Measurements from ENCODE around the gene CDKL2. TPM values are rescaled to one million over a fixed set of nuclear protein-coding genes. Genes with fewer than 3 reads are reported as not detected.
"Not testable (repeated sequence)": the region's sequence is repeated elsewhere in the genome, so short reads cannot be mapped to it uniquely, and the experiment has no call there.

Gene CDKL2
- total and polyA plus RNA-seq, 2 of the 8 experiments (the other 6 are each of a cell fraction or from before 2014, with no cell fraction given), result 1.4 to 2.1 TPM

- no peak overlapping the region for H3K23ac ChIP-seq (ENCODE audit: insufficient read length)
- H2BK15ac ChIP-seq (ENCODE audit: low read length), result no peak overlapping the region
- no peak overlapping the region for H2AK5ac ChIP-seq (ENCODE audit: low read depth, low read length)
- no peak overlapping the region for H4K91ac ChIP-seq (replicated peaks; ENCODE audit: insufficient read length, low read length)
- H3K4me2 ChIP-seq (ENCODE audit: insufficient read depth in 1 of 2, low read depth in 2 of 2, low read length in 2 of 2), result no peak overlapping the region
- no peak overlapping the region for H2BK120ac ChIP-seq (replicated peaks; ENCODE audit: low read depth, low read length)
- H3K18ac ChIP-seq (ENCODE audit: extremely low read depth, low read length), result no peak overlapping the region
- no peak overlapping the region for H4K8ac ChIP-seq (ENCODE audit: extremely low read depth, insufficient read depth, low read length)
- H4K5ac ChIP-seq (ENCODE audit: insufficient read length, low read depth, low read length), result no peak overlapping the region
- POLR2A ChIA-PET (ENCODE audit: partially characterized antibody), result interaction anchor here (2.1 kb wide), 1 partner anchor 8 kb away, joined by 7 read pairs; no protein-coding TSS in a partner anchor
- no peak overlapping the region for H3K56ac ChIP-seq (replicated peaks; ENCODE audit: insufficient read length, low read depth, low read length)
- H3K9ac ChIP-seq (replicated peaks in 1 of 4; ENCODE audit: extremely low read depth in 1 of 4, low read depth in 3 of 4, low read length in 3 of 4), result no peak overlapping the region
- H2BK5ac ChIP-seq (ENCODE audit: low read depth, low read length), result no peak overlapping the region
- no peaks in the 10 kb centered on the region for H3K23me2 ChIP-seq (ENCODE audit: low read depth, low read length)
- CTCF ChIA-PET (ENCODE audit: partially characterized antibody), result no interaction called here
- no peaks in the 10 kb centered on the region for H4K20me1 ChIP-seq (replicated peaks in 1 of 2; ENCODE audit: control insufficient read depth in 1 of 2, insufficient read depth in 2 of 2, low read length in 2 of 2)
- H3K27me3 ChIP-seq (replicated peaks in 1 of 4; ENCODE audit: control insufficient read depth in 3 of 4, extremely low read depth in 1 of 4, insufficient read depth in 3 of 4, low read length in 3 of 4), result no peaks in the 10 kb centered on the region
- H2AFZ ChIP-seq (ENCODE audit: low read length), result no peak overlapping the region
- no peak overlapping the region for H3K27ac ChIP-seq (ENCODE audit: low read depth, low read length)
- no peak for DNase-seq (ENCODE audit: low read depth in 1 of 2, low spot score in 2 of 2)
- no peak overlapping the region for H3K4me3 ChIP-seq (ENCODE audit: extremely low read depth in 1 of 4, insufficient read depth in 2 of 4, low read depth in 3 of 4, low read length in 4 of 4)
- H2BK12ac ChIP-seq (ENCODE audit: low read depth, low read length), result no peak overlapping the region
- no peak overlapping the region for H2BK20ac ChIP-seq (ENCODE audit: low read length)
- WGBS, 2 experiments (ENCODE audit: extremely low coverage in 1 of 2, insufficient coverage in 1 of 2, insufficient read length in 1 of 2, insufficient replicate concordance in 2 of 2, low coverage in 1 of 2, low lambda C conversion rate in 2 of 2, missing lambda C conversion rate in 1 of 2), result 80% methylated on average over 3 of the region's 3 CpGs; no CpG with 5 or more reads in 1 of the 2 experiments
- no peaks in the 10 kb centered on the region for H3K36me3 ChIP-seq (ENCODE audit: control insufficient read depth in 2 of 4, insufficient read depth in 4 of 4, low read length in 3 of 4)
- H3K79me1 ChIP-seq (ENCODE audit: low read depth, low read length), result no peaks in the 10 kb centered on the region
- no peaks in the 10 kb centered on the region for H3K79me2 ChIP-seq (ENCODE audit: control insufficient read depth in 1 of 2, insufficient read depth in 2 of 2, low read length in 2 of 2)
- no peak overlapping the region for H3K14ac ChIP-seq (ENCODE audit: insufficient read length)
- no peak for FAIRE-seq
- no peak for TF ChIP-seq EP300 (IDR thresholded peaks at IDR 0.05; ENCODE audit: borderline replicate concordance in 1 of 2, low read depth in 2 of 2, low read length in 2 of 2)
- H3K9me3 ChIP-seq (ENCODE audit: insufficient read depth in 2 of 2, low read depth in 1 of 2, low read length in 1 of 2), result no peaks in the 10 kb centered on the region
- 0 out of 7 replicates have a peak, but pooled peaks cover 0 to 2% (median 0%) of the 10 kb centered on the region in 4 experiments for H3K4me1 ChIP-seq (replicated peaks in 1 of 4; ENCODE audit: control insufficient read depth in 3 of 4, insufficient read depth in 4 of 4, low read length in 3 of 4)
- H3K4ac ChIP-seq (replicated peaks; ENCODE audit: insufficient read length, low read depth, low read length), result no peak overlapping the region
Measured at GRCh38 chr4:75544870-75545269, 85.5 kb downstream of the CDKL2 start.

- H4K5ac ChIP-seq (ENCODE audit: insufficient read length, low read depth, low read length); H4K91ac ChIP-seq (replicated peaks; ENCODE audit: insufficient read length, low read length); H4K20me1 ChIP-seq (replicated peaks in 1 of 2; ENCODE audit: control insufficient read depth in 1 of 2, insufficient read depth in 2 of 2, low read length in 2 of 2); H2BK5ac ChIP-seq (ENCODE audit: low read depth, low read length); H3K27ac ChIP-seq (ENCODE audit: low read depth, low read length); H3K27me3 ChIP-seq (replicated peaks in 1 of 4; ENCODE audit: control insufficient read depth in 3 of 4, extremely low read depth in 1 of 4, insufficient read depth in 3 of 4, low read length in 3 of 4); FAIRE-seq; H4K8ac ChIP-seq (ENCODE audit: extremely low read depth, insufficient read depth, low read length); H2AK5ac ChIP-seq (ENCODE audit: low read depth, low read length); H3K23me2 ChIP-seq (ENCODE audit: low read depth, low read length); H3K18ac ChIP-seq (ENCODE audit: extremely low read depth, low read length); H2AFZ ChIP-seq (ENCODE audit: low read length); H3K4ac ChIP-seq (replicated peaks; ENCODE audit: insufficient read length, low read depth, low read length); H3K23ac ChIP-seq (ENCODE audit: insufficient read length); H3K4me3 ChIP-seq (ENCODE audit: extremely low read depth in 1 of 4, insufficient read depth in 2 of 4, low read depth in 3 of 4, low read length in 4 of 4); H3K56ac ChIP-seq (replicated peaks; ENCODE audit: insufficient read length, low read depth, low read length); H3K79me2 ChIP-seq (ENCODE audit: control insufficient read depth in 1 of 2, insufficient read depth in 2 of 2, low read length in 2 of 2); H3K9ac ChIP-seq (replicated peaks in 1 of 4; ENCODE audit: extremely low read depth in 1 of 4, low read depth in 3 of 4, low read length in 3 of 4); H3K36me3 ChIP-seq (ENCODE audit: control insufficient read depth in 2 of 4, insufficient read depth in 4 of 4, low read length in 3 of 4); H3K9me3 ChIP-seq (ENCODE audit: insufficient read depth in 2 of 2, low read depth in 1 of 2, low read length in 1 of 2); H3K4me2 ChIP-seq (ENCODE audit: insufficient read depth in 1 of 2, low read depth in 2 of 2, low read length in 2 of 2); H3K79me1 ChIP-seq (ENCODE audit: low read depth, low read length); H2BK20ac ChIP-seq (ENCODE audit: low read length); CTCF ChIA-PET (ENCODE audit: partially characterized antibody); H2BK120ac ChIP-seq (replicated peaks; ENCODE audit: low read depth, low read length); H2BK15ac ChIP-seq (ENCODE audit: low read length); H2BK12ac ChIP-seq (ENCODE audit: low read depth, low read length); H3K4me1 ChIP-seq (replicated peaks in 1 of 4; ENCODE audit: control insufficient read depth in 3 of 4, insufficient read depth in 4 of 4, low read length in 3 of 4); DNase-seq (ENCODE audit: low read depth in 1 of 2, low spot score in 2 of 2); H3K14ac ChIP-seq (ENCODE audit: insufficient read length): not testable (repeated sequence)
- WGBS, 2 experiments (ENCODE audit: extremely low coverage in 1 of 2, insufficient coverage in 1 of 2, insufficient read length in 1 of 2, insufficient replicate concordance in 2 of 2, low coverage in 1 of 2, low lambda C conversion rate in 2 of 2, missing lambda C conversion rate in 1 of 2), result 94% methylated on average over 8 of the region's 8 CpGs; no CpG with 5 or more reads in 1 of the 2 experiments
- POLR2A ChIA-PET (ENCODE audit: partially characterized antibody), result interaction anchor here (0.6 to 1.0 kb wide), 3 partner anchors 30 to 640 kb away, joined by 3 to 5 read pairs (median 3); partner anchors contain the start of genes RCHY1 and THAP6
Measured at GRCh38 chr4:75544220-75544619, 86.1 kb downstream of the CDKL2 start.

Measured in H1 (cell line).